ENCODE data around the gene HTRA3.

GRCh38 chr4:8289956-8290700 is 20.6 kb downstream of the HTRA3 start:
- TF ChIP-seq EZH2 (IDR thresholded peaks at IDR 0.05; ENCODE audit: insufficient read depth, poor library complexity, severe bottlenecking) (no peak), EZH2phosphoT487 (IDR thresholded peaks at IDR 0.05; ENCODE audit: insufficient read depth, low read depth) (no peak)

Data from GM23248 (cell line).